ENCODE results near the gene EFCAB14.

DNA sequence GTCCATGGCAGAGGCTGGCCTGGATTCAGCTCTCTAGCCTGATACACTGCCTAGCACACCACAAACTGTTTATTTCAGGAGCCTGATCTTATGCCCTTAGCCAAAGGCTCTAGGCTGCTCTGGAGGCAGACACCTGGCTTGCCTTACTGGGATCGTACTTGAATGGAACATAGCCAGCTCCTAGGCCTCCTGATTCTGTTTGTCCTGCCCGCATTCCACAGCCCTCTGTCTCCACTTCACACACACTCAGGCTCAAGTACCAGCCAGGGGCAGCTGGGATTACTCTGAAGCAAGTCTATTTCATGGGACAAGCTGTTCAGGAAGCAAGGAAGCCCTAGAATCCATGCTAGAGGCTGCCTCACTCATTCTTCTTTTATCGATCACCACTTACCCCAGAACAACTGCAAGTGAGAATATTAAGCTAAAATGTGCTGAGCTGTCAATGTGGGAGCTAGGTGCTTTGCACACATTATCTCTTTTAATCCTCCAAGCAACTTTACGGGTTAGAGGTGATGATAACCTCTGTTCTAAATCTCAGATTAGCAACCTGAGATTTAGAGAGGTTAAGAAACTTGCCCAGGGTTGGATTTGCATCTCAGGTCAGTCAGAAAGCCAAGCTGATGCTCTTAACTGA is 48.9 kb upstream of the EFCAB14 start:
- TF ChIP-seq, protein P1, sequence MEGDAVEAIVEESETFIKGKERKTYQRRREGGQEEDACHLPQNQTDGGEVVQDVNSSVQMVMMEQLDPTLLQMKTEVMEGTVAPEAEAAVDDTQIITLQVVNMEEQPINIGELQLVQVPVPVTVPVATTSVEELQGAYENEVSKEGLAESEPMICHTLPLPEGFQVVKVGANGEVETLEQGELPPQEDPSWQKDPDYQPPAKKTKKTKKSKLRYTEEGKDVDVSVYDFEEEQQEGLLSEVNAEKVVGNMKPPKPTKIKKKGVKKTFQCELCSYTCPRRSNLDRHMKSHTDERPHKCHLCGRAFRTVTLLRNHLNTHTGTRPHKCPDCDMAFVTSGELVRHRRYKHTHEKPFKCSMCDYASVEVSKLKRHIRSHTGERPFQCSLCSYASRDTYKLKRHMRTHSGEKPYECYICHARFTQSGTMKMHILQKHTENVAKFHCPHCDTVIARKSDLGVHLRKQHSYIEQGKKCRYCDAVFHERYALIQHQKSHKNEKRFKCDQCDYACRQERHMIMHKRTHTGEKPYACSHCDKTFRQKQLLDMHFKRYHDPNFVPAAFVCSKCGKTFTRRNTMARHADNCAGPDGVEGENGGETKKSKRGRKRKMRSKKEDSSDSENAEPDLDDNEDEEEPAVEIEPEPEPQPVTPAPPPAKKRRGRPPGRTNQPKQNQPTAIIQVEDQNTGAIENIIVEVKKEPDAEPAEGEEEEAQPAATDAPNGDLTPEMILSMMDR (IDR thresholded peaks at IDR 0.05), result no peak
- TF ChIP-seq POLR2A (IDR thresholded peaks at IDR 0.05), result no peak
